ENCODE data around the gene DIP2A.

The DIP2A gene

GRCh38 chr21:46594276-46594675 is 135.6 kb downstream of the DIP2A start:
- no peak for DNase-seq (ENCODE audit: low read depth in 2 of 2)

GRCh38 chr21:46596201-46596600 is 137.5 kb downstream of the DIP2A start:
- no peak for DNase-seq (ENCODE audit: low read depth in 2 of 2)

- no peak for DNase-seq (ENCODE audit: low read depth in 2 of 2)
These were observed 138.3 kb downstream of the DIP2A start for GRCh38 chr21:46597031-46597430.

GRCh38 chr21:46597896-46598343 is 139.2 kb downstream of the DIP2A start:
- DNase-seq (ENCODE audit: low read depth in 2 of 2): no peak

- DNase-seq (ENCODE audit: low read depth in 2 of 2): peak; percentile 55 to 60
These were observed 140.2 kb downstream of the DIP2A start for GRCh38 chr21:46598581-46599572.

GRCh38 chr21:46600305-46600704 is 141.6 kb downstream of the DIP2A start:
- DNase-seq (ENCODE audit: low read depth in 2 of 2): no peak

GRCh38 chr21:46600978-46601377 is 142.3 kb downstream of the DIP2A start:
- no peak for DNase-seq (ENCODE audit: low read depth in 2 of 2)

GRCh38 chr21:46603228-46603627 is 144.5 kb downstream of the DIP2A start:
- DNase-seq (ENCODE audit: low read depth in 2 of 2): no peak

GRCh38 chr21:46604329-46604974 is 145.8 kb downstream of the DIP2A start:
- no peak for DNase-seq (ENCODE audit: low read depth in 2 of 2)

- no peak for DNase-seq (ENCODE audit: low read depth in 2 of 2)
These were observed 146.5 kb downstream of the DIP2A start, which contains the start of gene S100B for GRCh38 chr21:46604975-46605766. Gene S100B (minus strand): TSS chr21:46605082. CDS start chr21:46602415, 2,667 bp downstream.

GRCh38 chr21:46605767-46606426 is 147.2 kb downstream of the DIP2A start:
- no peak for DNase-seq (ENCODE audit: low read depth in 2 of 2)

- no peak for DNase-seq (ENCODE audit: low read depth in 2 of 2)
These were observed 147.7 kb downstream of the DIP2A start for GRCh38 chr21:46606427-46606813.

- no peak for DNase-seq (ENCODE audit: low read depth in 2 of 2)
These were observed 148.9 kb downstream of the DIP2A start for GRCh38 chr21:46607636-46608035.

GRCh38 chr21:46608672-46609111 is 150.0 kb downstream of the DIP2A start:
- DNase-seq (ENCODE audit: low read depth in 2 of 2): no peak

- no peak for DNase-seq (ENCODE audit: low read depth in 2 of 2)
These were observed 151.5 kb downstream of the DIP2A start for GRCh38 chr21:46610018-46610701.

- no peak for DNase-seq (ENCODE audit: low read depth in 2 of 2)
These were observed 154.7 kb downstream of the DIP2A start for GRCh38 chr21:46613391-46613790.

- no peak for DNase-seq (ENCODE audit: low read depth in 2 of 2)
These were observed 157.4 kb downstream of the DIP2A start for GRCh38 chr21:46616050-46616449.

GRCh38 chr21:46616656-46617055 is 158.0 kb downstream of the DIP2A start:
- no peak for DNase-seq (ENCODE audit: low read depth in 2 of 2)

- DNase-seq (ENCODE audit: low read depth in 2 of 2): peak in 1 of 2 experiments; percentile 16
These were observed 158.8 kb downstream of the DIP2A start for GRCh38 chr21:46617267-46618051.

Data from fibroblast of skin of left quadriceps (primary cell).